Measurements from ENCODE around the gene TMOD2.

The TMOD2 gene

GRCh38 chr15:51751697-51752683, 593 bp downstream of the TMOD2 start:
- Mint-ChIP-seq H3K4me1 (ENCODE audit: low read depth) (peaks cover 17% of the 10 kb centered on the region), H3K36me3 (ENCODE audit: low read depth) (no peaks in the 10 kb centered on the region), H3K27me3 (peaks cover 23% of the 10 kb centered on the region), H3K9me3 (no peaks in the 10 kb centered on the region), H3K4me3 (peak overlapping the region; percentile 84), H3K27ac (no peak overlapping the region)

- Mint-ChIP-seq H3K9me3 (no peaks in the 10 kb centered on the region), H3K4me1 (ENCODE audit: low read depth) (peaks cover 17% of the 10 kb centered on the region), H3K4me3 (peak overlapping the region; percentile 40), H3K27ac (no peak overlapping the region), H3K36me3 (ENCODE audit: low read depth) (no peaks in the 10 kb centered on the region), H3K27me3 (peaks cover 20% of the 10 kb centered on the region)
Observed at GRCh38 chr15:51752888-51753287, 1.5 kb downstream of the TMOD2 start.

DNA sequence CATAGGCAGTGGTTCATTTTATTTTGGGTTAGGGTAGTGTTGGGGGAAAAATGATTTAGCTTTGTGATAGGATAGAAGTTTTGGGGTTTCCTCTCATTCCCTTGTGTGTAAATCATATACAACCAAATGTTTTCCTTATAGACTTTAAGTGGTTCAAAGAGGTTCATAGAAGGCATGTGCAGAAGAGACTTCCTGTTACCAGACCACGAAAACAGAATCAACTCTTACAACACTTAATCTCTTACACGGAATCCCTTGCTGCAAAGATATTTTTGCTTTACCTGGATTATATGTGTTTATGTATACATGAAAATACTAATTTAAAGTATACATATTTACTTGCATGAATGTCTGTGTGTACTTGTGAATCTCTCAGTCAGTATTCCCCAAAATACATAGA, 2.9 kb downstream of the TMOD2 start:
- Mint-ChIP-seq H3K4me1 (ENCODE audit: low read depth) (peaks cover 17% of the 10 kb centered on the region), H3K9me3 (no peaks in the 10 kb centered on the region), H3K27ac (no peak overlapping the region), H3K4me3 (no peak overlapping the region), H3K36me3 (ENCODE audit: low read depth) (no peaks in the 10 kb centered on the region), H3K27me3 (peaks cover 20% of the 10 kb centered on the region)

DNA sequence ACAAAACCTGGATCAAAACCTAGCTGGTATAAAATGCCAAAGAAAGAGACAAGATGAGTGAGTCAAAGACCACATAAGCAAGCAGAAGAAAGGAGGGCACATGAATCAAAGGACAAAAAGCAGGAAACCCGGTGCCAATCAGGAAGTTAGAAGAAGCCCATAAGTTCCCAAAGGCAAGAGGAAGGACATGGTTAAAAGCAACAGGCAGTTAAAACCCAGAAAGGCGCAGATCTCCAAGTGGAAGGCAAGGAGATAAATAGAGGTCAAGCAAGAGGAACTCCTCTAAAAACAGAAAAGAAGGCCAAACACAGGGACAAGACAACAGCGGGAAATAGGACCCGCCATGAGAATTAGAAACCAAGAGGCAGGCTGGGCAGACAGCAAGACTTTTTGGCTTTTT, 4.4 kb downstream of the TMOD2 start:
- Mint-ChIP-seq H3K4me1 (ENCODE audit: low read depth) (peaks cover 17% of the 10 kb centered on the region), H3K27ac (no peak overlapping the region), H3K9me3 (no peaks in the 10 kb centered on the region), H3K36me3 (ENCODE audit: low read depth) (no peaks in the 10 kb centered on the region), H3K4me3 (no peak overlapping the region), H3K27me3 (peaks cover 11% of the 10 kb centered on the region)

DNA sequence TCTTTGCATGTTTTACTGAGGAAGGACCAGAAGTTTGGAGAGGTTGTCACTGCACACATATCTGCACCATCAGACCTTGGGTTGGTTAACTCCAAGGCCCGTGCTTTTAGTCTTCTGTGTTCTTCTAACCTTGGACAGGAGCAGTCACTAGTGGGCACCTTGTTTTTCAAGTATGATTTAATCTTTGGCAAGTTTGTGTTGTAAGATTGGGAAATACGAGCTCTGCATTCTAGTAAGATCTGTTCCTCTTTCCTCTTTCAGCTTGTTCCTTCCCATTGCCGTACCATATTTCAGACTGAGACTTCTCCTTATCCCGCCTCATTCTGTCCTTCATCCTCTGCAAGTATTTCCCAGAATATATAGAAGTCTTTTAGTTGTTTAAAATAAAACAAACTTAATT, 5.1 kb downstream of the TMOD2 start:
- H3K4me1 Mint-ChIP-seq (ENCODE audit: low read depth), result peaks cover 12% of the 10 kb centered on the region
- H3K4me3 Mint-ChIP-seq, result no peak overlapping the region
- H3K9me3 Mint-ChIP-seq, result no peaks in the 10 kb centered on the region

GRCh38 chr15:51757450-51757849, 6.1 kb downstream of the TMOD2 start:
- H3K4me1 Mint-ChIP-seq (ENCODE audit: low read depth), result peaks cover 8% of the 10 kb centered on the region
- H3K4me3 Mint-ChIP-seq, result no peak overlapping the region
- H3K36me3 Mint-ChIP-seq (ENCODE audit: low read depth), result no peaks in the 10 kb centered on the region
- peaks cover 7% of the 10 kb centered on the region for H3K27me3 Mint-ChIP-seq
- no peaks in the 10 kb centered on the region for H3K9me3 Mint-ChIP-seq
- H3K27ac Mint-ChIP-seq, result no peak overlapping the region

More for the DNA sequence above, 5.1 kb downstream of the TMOD2 start:
- H3K27me3 Mint-ChIP-seq, result peaks cover 7% of the 10 kb centered on the region
- H3K36me3 Mint-ChIP-seq (ENCODE audit: low read depth), result no peaks in the 10 kb centered on the region
- no peak overlapping the region for H3K27ac Mint-ChIP-seq

DNA sequence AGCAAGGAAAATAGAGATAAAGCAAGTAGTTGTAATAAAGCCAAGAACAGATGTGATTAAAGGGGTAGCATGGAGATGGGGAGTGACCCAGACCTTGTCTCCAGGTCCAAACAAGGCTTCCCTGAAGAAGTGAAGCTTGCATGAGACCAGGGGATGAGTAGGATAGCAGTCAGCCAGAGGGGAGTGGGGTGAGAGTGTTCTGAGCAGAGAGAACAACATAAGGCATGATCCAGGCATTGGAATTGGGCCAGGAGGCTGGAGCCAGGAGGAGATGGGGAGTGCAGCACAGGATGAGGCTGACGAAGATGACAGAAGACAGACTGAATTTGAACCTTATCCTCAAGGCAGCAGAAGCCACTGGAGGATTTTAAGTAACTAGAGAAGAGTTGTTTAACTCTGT, 7.2 kb downstream of the TMOD2 start:
- Mint-ChIP-seq H3K27ac (no peak overlapping the region), H3K4me1 (ENCODE audit: low read depth) (peaks cover 4% of the 10 kb centered on the region), H3K27me3 (peaks cover 4% of the 10 kb centered on the region), H3K9me3 (no peaks in the 10 kb centered on the region), H3K4me3 (no peak overlapping the region), H3K36me3 (ENCODE audit: low read depth) (no peaks in the 10 kb centered on the region)

DNA sequence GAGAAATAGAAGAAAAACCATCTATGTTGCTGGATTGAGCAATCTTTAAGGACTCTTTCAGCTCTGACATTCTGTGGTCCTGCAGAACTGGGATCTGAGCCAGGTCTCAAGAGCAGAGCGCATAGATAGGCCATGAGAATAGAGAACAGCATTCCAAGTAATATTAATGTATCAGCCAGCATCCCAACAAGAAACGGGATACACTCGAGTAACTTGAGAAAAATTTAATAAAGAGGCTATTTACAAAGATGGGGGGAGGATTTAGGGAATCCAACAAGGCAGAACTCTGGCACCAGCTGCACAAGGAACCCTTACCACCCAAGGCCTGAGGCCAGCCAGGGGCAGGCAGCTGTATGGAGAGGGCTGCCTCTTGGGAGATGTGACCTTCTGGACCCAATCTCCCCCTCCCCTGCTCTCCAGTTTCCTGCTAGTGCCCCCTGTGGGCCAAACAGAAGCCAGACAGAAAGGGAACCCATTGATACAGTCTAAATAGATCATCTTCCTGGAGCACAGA, 8.2 kb downstream of the TMOD2 start:
- H3K27ac Mint-ChIP-seq, result no peak overlapping the region
- H3K4me3 Mint-ChIP-seq, result no peak overlapping the region
- no peaks in the 10 kb centered on the region for H3K9me3 Mint-ChIP-seq
- no peaks in the 10 kb centered on the region for H3K4me1 Mint-ChIP-seq (ENCODE audit: low read depth)
- no peaks in the 10 kb centered on the region for H3K36me3 Mint-ChIP-seq (ENCODE audit: low read depth)
- no peaks in the 10 kb centered on the region for H3K27me3 Mint-ChIP-seq

DNA sequence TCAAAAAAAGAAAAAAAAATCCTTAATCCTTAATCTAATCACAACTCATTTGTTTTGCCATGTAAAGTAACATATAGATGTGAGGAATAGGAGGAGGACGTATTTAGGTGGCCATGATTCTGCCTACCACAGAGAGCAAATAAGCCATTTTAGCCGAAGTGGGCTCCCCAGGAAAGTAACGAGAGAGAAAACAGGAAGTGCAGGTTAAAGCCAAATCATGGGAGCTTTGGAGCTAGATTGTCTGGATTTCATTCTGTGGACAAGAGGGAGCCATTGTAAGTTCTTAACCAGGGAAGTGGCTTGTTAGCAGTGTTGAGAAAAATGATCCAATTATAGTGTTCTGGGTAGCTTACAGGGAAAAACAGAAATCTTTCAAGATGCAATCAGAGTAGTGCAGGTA, 9.4 kb downstream of the TMOD2 start:
- Mint-ChIP-seq H3K4me3 (no peak overlapping the region), H3K36me3 (ENCODE audit: low read depth) (no peaks in the 10 kb centered on the region), H3K9me3 (no peaks in the 10 kb centered on the region), H3K27me3 (no peaks in the 10 kb centered on the region), H3K27ac (no peak overlapping the region), H3K4me1 (ENCODE audit: low read depth) (no peaks in the 10 kb centered on the region)

DNA sequence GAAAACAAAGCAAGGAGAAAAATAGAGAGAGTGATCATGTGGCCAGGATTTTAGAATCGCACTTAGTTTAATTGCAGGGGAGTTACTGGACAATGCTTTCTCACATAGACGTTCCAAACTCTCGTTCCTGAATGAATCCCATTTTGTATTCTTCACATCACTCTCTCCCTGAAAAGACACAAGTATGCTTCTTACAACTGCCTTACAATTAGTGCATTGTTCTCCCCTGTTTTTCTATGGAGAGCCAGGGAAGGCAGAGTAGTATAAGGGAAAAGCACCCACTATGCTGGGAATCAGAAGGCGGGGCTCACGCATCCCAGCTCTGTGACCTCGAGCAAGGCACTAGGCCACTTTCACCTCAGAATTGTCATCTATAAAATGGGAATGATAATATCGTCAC, 14.4 kb downstream of the TMOD2 start:
- H3K9me3 Mint-ChIP-seq, result no peaks in the 10 kb centered on the region
- H3K27me3 Mint-ChIP-seq, result no peaks in the 10 kb centered on the region
- peaks cover 12% of the 10 kb centered on the region for H3K4me1 Mint-ChIP-seq (ENCODE audit: low read depth)
- H3K36me3 Mint-ChIP-seq (ENCODE audit: low read depth), result peaks cover 19% of the 10 kb centered on the region
- no peak overlapping the region for H3K4me3 Mint-ChIP-seq
- H3K27ac Mint-ChIP-seq, result no peak overlapping the region

DNA sequence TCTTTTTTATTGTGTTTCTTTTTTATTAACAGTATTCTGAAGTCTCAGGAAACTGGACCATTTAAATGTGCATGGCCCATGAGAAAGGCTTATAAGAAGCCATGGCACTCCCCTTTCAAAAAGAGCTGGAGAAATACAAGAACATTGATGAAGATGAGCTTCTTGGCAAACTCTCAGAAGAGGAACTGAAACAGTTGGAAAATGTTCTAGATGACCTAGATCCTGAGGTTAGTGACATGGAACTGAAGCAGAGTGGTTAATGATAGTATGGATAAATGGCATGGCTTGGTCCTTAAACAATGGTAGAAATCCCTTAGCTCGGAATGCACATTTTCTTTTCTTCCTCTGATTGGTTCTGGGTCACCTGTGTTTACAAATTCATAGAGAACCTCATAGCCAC, 14.9 kb downstream of the TMOD2 start:
- H3K4me3 Mint-ChIP-seq, result no peak overlapping the region
- H3K27me3 Mint-ChIP-seq, result no peaks in the 10 kb centered on the region
- H3K36me3 Mint-ChIP-seq (ENCODE audit: low read depth), result peaks cover 19% of the 10 kb centered on the region
- H3K4me1 Mint-ChIP-seq (ENCODE audit: low read depth), result peaks cover 12% of the 10 kb centered on the region
- no peaks in the 10 kb centered on the region for H3K9me3 Mint-ChIP-seq
- H3K27ac Mint-ChIP-seq, result no peak overlapping the region

DNA sequence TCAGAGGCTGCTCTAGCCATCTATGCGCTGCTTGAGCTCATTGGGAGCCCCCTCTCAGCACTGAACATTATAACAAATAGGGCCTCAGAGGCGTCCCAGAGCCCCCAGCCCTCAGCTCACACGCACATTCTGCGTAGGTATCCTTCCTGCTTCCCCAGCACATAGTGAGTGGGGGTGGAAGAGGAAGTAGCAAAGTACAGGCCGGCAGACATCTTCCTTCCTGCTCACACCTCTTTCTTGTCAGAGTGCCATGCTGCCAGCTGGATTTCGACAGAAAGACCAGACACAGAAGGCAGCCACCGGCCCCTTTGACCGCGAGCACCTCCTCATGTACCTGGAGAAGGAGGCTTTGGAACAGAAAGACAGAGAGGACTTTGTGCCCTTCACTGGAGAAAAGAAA, 16.6 kb downstream of the TMOD2 start:
- no peaks in the 10 kb centered on the region for H3K9me3 Mint-ChIP-seq

GRCh38 chr15:51770902-51771301, 19.5 kb downstream of the TMOD2 start:
- Mint-ChIP-seq H3K4me1 (ENCODE audit: low read depth) (peaks cover 12% of the 10 kb centered on the region), H3K4me3 (no peak overlapping the region), H3K27me3 (no peaks in the 10 kb centered on the region), H3K27ac (peak overlapping the region; percentile 13), H3K36me3 (ENCODE audit: low read depth) (peaks cover 19% of the 10 kb centered on the region), H3K9me3 (no peaks in the 10 kb centered on the region)

More for the DNA sequence above, 16.6 kb downstream of the TMOD2 start:
- Mint-ChIP-seq H3K36me3 (ENCODE audit: low read depth) (peaks cover 19% of the 10 kb centered on the region), H3K4me1 (ENCODE audit: low read depth) (peaks cover 12% of the 10 kb centered on the region), H3K4me3 (no peak overlapping the region), H3K27ac (peak overlapping the region; percentile 38), H3K27me3 (no peaks in the 10 kb centered on the region)

DNA sequence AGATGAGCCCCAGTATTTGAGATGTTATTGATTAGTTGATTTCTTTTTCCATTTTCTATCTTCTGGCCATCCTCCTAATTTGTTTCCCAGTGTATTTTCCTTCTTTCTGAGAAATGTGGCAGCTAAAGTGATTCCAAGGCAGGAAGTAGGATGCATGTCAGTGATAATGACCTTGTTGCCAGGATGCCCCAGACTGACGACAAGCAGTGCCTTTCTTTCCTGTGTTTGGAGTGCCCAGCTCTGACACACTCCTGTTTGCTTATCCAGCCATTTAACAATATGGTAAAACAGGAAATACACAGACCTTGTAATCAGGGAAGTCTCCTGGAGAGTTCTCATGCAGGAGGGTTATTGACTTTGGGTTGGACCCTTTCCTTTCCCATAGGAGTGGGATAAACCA, 20.4 kb downstream of the TMOD2 start:
- H3K4me1 Mint-ChIP-seq (ENCODE audit: low read depth), result peaks cover 12% of the 10 kb centered on the region
- H3K4me3 Mint-ChIP-seq, result no peak overlapping the region
- H3K36me3 Mint-ChIP-seq (ENCODE audit: low read depth), result peaks cover 18% of the 10 kb centered on the region
- H3K9me3 Mint-ChIP-seq, result no peaks in the 10 kb centered on the region
- H3K27me3 Mint-ChIP-seq, result no peaks in the 10 kb centered on the region
- no peak overlapping the region for H3K27ac Mint-ChIP-seq

DNA sequence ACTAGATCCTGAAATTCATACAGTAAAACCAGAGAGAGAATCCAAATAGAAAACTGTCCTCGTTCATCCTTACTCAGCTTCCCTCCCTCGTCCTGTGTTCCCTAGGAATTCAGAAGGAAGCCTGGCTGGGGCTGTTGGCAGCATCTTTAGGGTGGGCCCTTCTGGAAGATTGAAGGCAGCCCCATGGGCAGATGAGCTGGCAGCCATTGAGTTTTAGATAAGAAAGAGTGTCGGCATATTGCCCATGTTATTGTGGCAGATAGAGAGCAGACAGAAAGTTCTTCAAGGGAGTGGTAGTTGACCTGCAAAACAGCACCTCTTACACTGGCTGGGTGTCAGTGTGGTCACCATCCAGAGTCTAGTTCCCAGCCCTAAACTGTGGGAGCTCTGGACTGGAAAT, 23.5 kb downstream of the TMOD2 start:
- H3K4me1 Mint-ChIP-seq (ENCODE audit: low read depth), result no peaks in the 10 kb centered on the region
- H3K9me3 Mint-ChIP-seq, result no peaks in the 10 kb centered on the region
- no peaks in the 10 kb centered on the region for H3K27me3 Mint-ChIP-seq
- no peak overlapping the region for H3K4me3 Mint-ChIP-seq
- no peak overlapping the region for H3K27ac Mint-ChIP-seq
- peaks cover 7% of the 10 kb centered on the region for H3K36me3 Mint-ChIP-seq (ENCODE audit: low read depth)
